Aorta (tissue), 5 donors: Measurements from ENCODE around the gene ZNF18. TPM values are rescaled to one million over a fixed set of nuclear protein-coding genes. Genes with fewer than 3 reads are reported as not detected.
"Not testable (repeated sequence)": the region's sequence is repeated elsewhere in the genome, so short reads cannot be mapped to it uniquely, and the experiment has no call there.

Source experiments
- ATAC-seq: fragments of 200-7000 bp; cut with Tn5 transposase; one replicate; pipeline ENCODE4 v1.9.1; 2022; ENCODE audit warnings: moderate library complexity; ENCODE audit not compliant: low FRiP score
- DNase-seq, 2 donors: peaks; one replicate each; pipeline ENCODE4 v3.0.0-alpha.2; 2020
- H3K27ac ChIP-seq, 2 donors: one replicate each; pipeline ENCODE4 v1.5.1; 2013; ENCODE audit warnings: low read length in 2 of 2, mild to moderate bottlenecking in 2 of 2, moderate library complexity in 2 of 2, control low read depth in 1 of 2, inconsistent platforms in 1 of 2, low read depth in 1 of 2
- H3K27me3 ChIP-seq, 2 donors: one replicate each; pipeline ENCODE4 v1.6.1; 2013; ENCODE audit warnings: control low read depth in 1 of 2, low read length in 1 of 2, mild to moderate bottlenecking in 1 of 2, moderate library complexity in 1 of 2; ENCODE audit not compliant: insufficient read depth in 2 of 2, control insufficient read depth in 1 of 2
- H3K36me3 ChIP-seq, 2 donors: one replicate each; pipeline ENCODE4 v1.6.1; 2013; ENCODE audit warnings: control low read depth in 1 of 2, low read length in 1 of 2, mild to moderate bottlenecking in 1 of 2; ENCODE audit not compliant: insufficient read depth in 2 of 2, control insufficient read depth in 1 of 2
- H3K4me1 ChIP-seq, 2 donors: one replicate each; pipeline ENCODE4 v1.6.1; 2013; ENCODE audit warnings: low read length in 2 of 2, control low read depth in 1 of 2, mild to moderate bottlenecking in 1 of 2, moderate library complexity in 1 of 2; ENCODE audit not compliant: insufficient read depth in 2 of 2, control insufficient read depth in 1 of 2
- H3K4me3 ChIP-seq, 2 donors: one replicate each; pipeline ENCODE4 v1.5.1; 2013; ENCODE audit warnings: low read length in 2 of 2, control low read depth in 1 of 2, mild to moderate bottlenecking in 1 of 2
- H3K9me3 ChIP-seq: one replicate; pipeline ENCODE4 v1.6.1; 2013; ENCODE audit warnings: mild to moderate bottlenecking, low read length; ENCODE audit not compliant: control insufficient read depth
- WGBS, 2 donors: extraction: QIAGEN DNeasy Blood & Tissue Kit; methylation state at CpG; one replicate each; pipeline ENCODE4 v1.1.7; 2013; 5-methylcytosine and 5-hydroxymethylcytosine counted together
- intact Hi-C, 2 donors: fragments of 100-400 bp; cut with DNase I; formaldehyde crosslinking; loops; one replicate each; pipeline versions ENCODE4 v1.14.2 to v1.15.0; 2022
- polyA plus RNA-seq, 2 donors: library from polyadenylated mRNA; stranded (reverse); fragments of 200-250 nt; gene quantifications; one replicate each; pipeline ENCODE4 v1.2.3, GENCODE V29; 2013
- total RNA-seq, 2 donors: library from RNA; stranded (reverse); fragmentation: NEBNext Ultra II Directional; extraction: Animal tissue kit (Norgen Biotek cat#: 25700); gene quantifications; one replicate each; pipeline ENCODE4 v1.2.1, GENCODE V29; 2021
- donor health status: healthy with polysubstance abuse.
- donor health status: Bipolar disorder and iron deficiency.
- donor health status: DM: no; HTN: no; CAD: no.
- donor health status: DM: no; HTN: no; CAD: no.
- donor health status: DM: yes; HTN: yes; CAD: no.

Gene ZNF18
- total and polyA plus RNA-seq, 4 donors, result 2.9 to 10.5 (median 7.4) TPM

DNA sequence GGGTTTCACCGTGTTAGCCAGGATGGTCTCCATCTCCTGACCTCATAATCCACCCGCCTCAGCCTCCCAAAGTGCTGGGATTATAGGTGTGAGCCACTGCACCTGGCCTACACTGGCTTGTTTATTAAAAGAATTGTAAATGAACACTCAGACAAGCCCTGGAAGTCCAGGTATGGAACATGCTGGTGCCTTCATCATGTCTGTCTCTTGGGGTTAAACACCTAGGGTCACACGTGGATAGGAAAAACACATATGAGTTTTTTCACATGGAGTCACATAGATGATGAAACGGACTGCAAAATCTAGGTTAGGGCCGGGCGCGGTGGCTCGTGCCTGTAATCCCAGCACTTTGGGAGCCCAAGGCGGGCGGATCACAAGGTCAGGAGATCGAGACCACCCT is 54.2 kb downstream of the ZNF18 start:
- DNase-seq, H3K36me3 ChIP-seq, H3K27me3 ChIP-seq, ATAC-seq, H3K4me3 ChIP-seq, intact Hi-C loops, H3K27ac ChIP-seq, H3K4me1 ChIP-seq, H3K9me3 ChIP-seq: not testable (repeated sequence)
- WGBS, 2 donors, result 94 to 95% methylated on average over 11 of the region's 11 CpGs

DNA sequence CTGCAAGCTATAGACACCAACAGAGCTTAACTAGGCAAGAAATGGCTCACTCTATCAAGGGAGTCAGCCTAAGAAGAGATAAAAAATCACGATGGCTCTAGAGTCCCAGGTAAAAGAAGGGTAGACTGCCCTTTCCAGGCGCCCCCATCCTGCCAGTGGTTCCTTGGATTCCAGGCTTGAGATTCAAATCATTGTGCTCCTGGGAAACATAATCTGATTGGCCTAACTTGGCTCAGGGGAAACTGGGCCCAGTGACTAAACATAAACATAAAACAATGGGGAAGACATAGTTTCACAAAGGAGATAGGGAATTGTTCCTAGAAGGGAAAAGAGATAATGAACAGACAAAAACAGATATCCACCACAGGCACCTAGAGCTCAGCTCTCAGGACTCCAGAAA is 56.4 kb downstream of the ZNF18 start:
- no peak overlapping the region for H3K27ac ChIP-seq
- DNase-seq (no peak), ATAC-seq (no peak)
- intact Hi-C loops, result no loop called here
- WGBS, 2 donors, result 79 to 81% methylated on average over 2 of the region's 2 CpGs
- no peaks in the 10 kb centered on the region for H3K27me3 ChIP-seq
- H3K4me1 ChIP-seq, result no peaks in the 10 kb centered on the region
- H3K36me3 ChIP-seq, result no peaks in the 10 kb centered on the region
- H3K9me3 ChIP-seq, result no peaks in the 10 kb centered on the region
- no peak overlapping the region for H3K4me3 ChIP-seq

DNA sequence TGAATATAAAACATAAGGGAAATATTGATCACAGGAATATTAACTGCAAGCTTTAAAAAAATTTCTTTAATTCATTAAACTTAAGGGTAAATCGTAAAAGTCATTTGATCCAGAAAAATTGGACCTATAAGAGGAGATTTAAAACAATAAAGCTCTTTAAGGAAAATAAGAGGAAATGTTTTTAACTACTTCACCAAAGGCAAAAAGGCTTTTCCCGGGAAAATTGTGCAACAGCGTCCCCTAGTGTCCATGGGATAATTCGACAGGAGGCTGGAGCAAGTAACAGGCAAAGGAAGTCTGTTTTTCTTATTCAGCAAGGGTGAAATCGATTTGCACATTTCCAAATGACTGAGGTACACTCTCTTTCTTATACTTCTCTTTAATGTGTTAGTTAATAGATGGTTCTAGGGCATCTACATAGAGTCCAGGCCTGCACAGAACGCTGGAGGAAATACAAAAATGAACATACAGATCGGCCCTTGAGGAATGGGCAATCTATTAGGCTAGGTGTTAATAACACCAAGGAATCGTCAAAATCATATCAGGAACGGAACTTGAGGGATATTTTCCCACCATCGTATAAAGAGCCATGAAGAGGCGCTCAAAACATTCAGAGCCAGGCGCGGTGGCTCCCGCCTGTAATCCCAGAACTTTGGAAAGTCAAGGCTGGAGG is 61.4 kb downstream of the ZNF18 start:
- no peaks in the 10 kb centered on the region for H3K9me3 ChIP-seq
- no peaks in the 10 kb centered on the region for H3K27me3 ChIP-seq
- no peak overlapping the region for H3K4me3 ChIP-seq
- no peak for ATAC-seq
- no peaks in the 10 kb centered on the region for H3K36me3 ChIP-seq
- 47% methylated on average over 14 of the region's 14 CpGs for WGBS, 2 donors
- H3K27ac ChIP-seq, result no peak overlapping the region
- intact Hi-C loops, result no loop called here
- H3K4me1 ChIP-seq, result no peaks in the 10 kb centered on the region
- no peak for DNase-seq

DNA sequence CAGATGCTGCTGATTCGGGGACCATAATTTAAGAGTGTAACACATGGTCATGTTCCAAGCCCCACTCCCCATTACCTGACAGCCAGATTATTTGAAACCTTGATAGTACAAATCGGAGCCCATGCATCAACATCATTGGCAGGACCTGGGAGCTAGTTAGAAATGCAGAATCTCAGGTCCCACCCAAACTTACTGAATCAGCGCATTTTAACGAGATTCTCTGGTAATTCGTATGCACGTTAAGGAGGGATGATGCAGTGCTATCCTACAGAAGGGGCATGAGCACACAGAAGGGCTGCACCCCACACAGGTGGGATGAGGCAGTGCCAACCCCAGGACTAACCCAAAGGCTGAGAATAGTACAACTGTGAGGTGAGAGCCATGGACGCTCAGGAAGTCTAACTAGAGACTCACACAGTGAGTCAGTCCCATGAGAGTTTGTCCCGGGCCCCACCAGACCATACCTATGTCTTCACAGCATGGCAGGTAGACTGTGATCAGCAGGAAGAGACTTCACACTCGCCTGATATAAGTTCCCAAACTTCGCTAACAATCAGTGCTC is 64.9 kb downstream of the ZNF18 start:
- no peak for DNase-seq
- Histone ChIP-seq H3K4me1 (no peaks in the 10 kb centered on the region), H3K9me3 (no peaks in the 10 kb centered on the region), H3K4me3 (no peak overlapping the region), H3K27me3 (no peaks in the 10 kb centered on the region), H3K36me3 (no peaks in the 10 kb centered on the region), H3K27ac (no peak overlapping the region)
- ATAC-seq, result no peak
- 81 to 87% methylated on average over 10 of the region's 10 CpGs for WGBS, 2 donors
- intact Hi-C loops, result no loop called here

DNA sequence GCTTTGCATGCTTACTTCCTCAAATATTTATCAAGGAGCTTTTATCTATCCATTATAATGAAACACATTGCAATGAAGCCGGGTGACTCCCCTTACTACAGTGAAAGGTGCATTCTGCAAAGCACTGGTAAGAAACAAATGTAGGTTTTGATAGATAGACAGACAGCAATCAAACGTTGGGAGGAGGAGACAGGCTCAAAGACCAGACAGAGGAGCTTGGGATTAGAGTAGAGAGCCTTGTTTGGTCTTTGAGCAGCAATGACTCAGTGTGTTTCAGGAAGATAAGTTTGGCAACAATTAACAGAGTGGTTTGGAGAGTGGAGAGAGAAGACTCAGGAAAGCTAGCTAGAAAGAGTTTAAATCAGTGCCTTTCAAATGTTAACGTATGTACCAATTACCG is 68.8 kb downstream of the ZNF18 start:
- 57 to 61% methylated on average over 4 of the region's 4 CpGs for WGBS, 2 donors
- peaks cover 1% of the 10 kb centered on the region for H3K9me3 ChIP-seq
- no peak for ATAC-seq
- no peaks in the 10 kb centered on the region for H3K36me3 ChIP-seq
- H3K4me3 ChIP-seq, result no peak overlapping the region
- H3K4me1 ChIP-seq, result no peaks in the 10 kb centered on the region
- H3K27ac ChIP-seq, result no peak overlapping the region
- DNase-seq, result no peak
- intact Hi-C loops, result no loop called here
- H3K27me3 ChIP-seq, result no peaks in the 10 kb centered on the region

Other genes starting within 250 kb of the ZNF18 start
- 10 to 100 TPM; 34.3 to 39.3 TPM for gene MAP2K4, start 23.4 kb upstream of the ZNF18 start, total RNA-seq
- gene MAP2K4, start 23.4 kb upstream of the ZNF18 start, polyA plus RNA-seq, result 10 to 100 TPM in 1 of 2 donors, 1 to 10 TPM in 1; 9.3 to 13.4 TPM